ENCODE measurements around the gene SMYD4.

DNA sequence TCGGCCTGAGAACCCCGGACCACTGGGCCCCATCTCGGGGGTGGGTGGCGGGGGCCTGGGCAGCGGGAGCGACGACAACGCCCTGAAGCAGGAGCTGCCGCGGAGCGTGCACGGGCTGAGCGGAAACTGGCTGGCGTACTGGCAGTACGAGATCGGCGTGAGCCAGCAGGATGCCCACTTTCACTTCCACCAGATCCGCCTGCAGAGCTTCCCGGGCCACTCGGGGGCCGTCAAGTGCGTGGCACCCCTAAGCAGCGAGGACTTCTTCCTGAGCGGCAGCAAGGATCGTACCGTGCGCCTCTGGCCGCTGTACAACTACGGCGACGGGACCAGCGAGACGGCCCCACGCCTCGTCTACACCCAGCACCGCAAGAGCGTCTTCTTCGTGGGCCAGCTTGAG is 95.9 kb downstream of the SMYD4 start:
- TF ChIP-seq, protein P1, sequence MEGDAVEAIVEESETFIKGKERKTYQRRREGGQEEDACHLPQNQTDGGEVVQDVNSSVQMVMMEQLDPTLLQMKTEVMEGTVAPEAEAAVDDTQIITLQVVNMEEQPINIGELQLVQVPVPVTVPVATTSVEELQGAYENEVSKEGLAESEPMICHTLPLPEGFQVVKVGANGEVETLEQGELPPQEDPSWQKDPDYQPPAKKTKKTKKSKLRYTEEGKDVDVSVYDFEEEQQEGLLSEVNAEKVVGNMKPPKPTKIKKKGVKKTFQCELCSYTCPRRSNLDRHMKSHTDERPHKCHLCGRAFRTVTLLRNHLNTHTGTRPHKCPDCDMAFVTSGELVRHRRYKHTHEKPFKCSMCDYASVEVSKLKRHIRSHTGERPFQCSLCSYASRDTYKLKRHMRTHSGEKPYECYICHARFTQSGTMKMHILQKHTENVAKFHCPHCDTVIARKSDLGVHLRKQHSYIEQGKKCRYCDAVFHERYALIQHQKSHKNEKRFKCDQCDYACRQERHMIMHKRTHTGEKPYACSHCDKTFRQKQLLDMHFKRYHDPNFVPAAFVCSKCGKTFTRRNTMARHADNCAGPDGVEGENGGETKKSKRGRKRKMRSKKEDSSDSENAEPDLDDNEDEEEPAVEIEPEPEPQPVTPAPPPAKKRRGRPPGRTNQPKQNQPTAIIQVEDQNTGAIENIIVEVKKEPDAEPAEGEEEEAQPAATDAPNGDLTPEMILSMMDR (IDR thresholded peaks at IDR 0.05) = no peak
- TF ChIP-seq POLR2A (IDR thresholded peaks at IDR 0.05) = no peak
